GM12878 (cell line): ENCODE measurements around the gene ZNF366. TPM values are rescaled to one million over a fixed set of nuclear protein-coding genes. Genes with fewer than 3 reads are reported as not detected.

ENCODE experiments used
- BRCA1 ChIP-seq: IDR thresholded peaks from 2 replicates; pipeline ENCODE4 v1.6.1; 2011; ENCODE audit warnings: low read depth, low read length, improper control_type of control experiment
- GATAD2B ChIP-seq: fragments of 450-650 bp; conservative IDR thresholded peaks from 2 replicates; pipeline ENCODE4 v1.6.1; 2017; ENCODE audit warnings: low read depth, mild to moderate bottlenecking, moderate library complexity
- MAX ChIP-seq: IDR thresholded peaks from 2 replicates; pipeline ENCODE4 v1.6.1; 2012; ENCODE audit warnings: low read depth, low read length, improper control_type of control experiment
- MXI1 ChIP-seq: fragments of 150-350 bp; IDR thresholded peaks from 2 replicates; pipeline ENCODE4 v1.6.1; 2011; ENCODE audit warnings: low read depth, mild to moderate bottlenecking, inconsistent platforms, low read length, improper control_type of control experiment
- RB1 ChIP-seq: fragments of 450-650 bp; formaldehyde crosslinking; IDR thresholded peaks from 2 replicates; pipeline ENCODE4 v1.6.1; 2017; ENCODE audit warnings: mild to moderate bottlenecking, borderline replicate concordance
- RELB ChIP-seq: fragments of 450-650 bp; IDR thresholded peaks from 2 replicates; pipeline ENCODE4 v1.6.1; 2017; ENCODE audit warnings: low read depth, mild to moderate bottlenecking, moderate library complexity
- SREBF2 ChIP-seq: IDR thresholded peaks from 2 replicates; pipeline ENCODE4 v1.6.1; 2012; ENCODE audit warnings: mild to moderate bottlenecking, low read length
- SUPT20H ChIP-seq: IDR thresholded peaks from 2 replicates; pipeline ENCODE4 v1.6.1; 2011; ENCODE audit warnings: low read depth, mild to moderate bottlenecking, low read length, moderate library complexity, borderline replicate concordance; ENCODE audit not compliant: control insufficient read depth
- ZBTB4 ChIP-seq: fragments of 450-650 bp; formaldehyde crosslinking; IDR thresholded peaks from 2 replicates; pipeline ENCODE4 v1.4.0; 2022; ENCODE audit warnings: mild to moderate bottlenecking, moderate library complexity
- polyA plus RNA-seq, 11 experiments: library from polyadenylated mRNA; depleted of rRNA in 4 of 11; unstranded in 6 of 11; stranded (reverse) in 5 of 11; fragments of >200 nt; fragmentation: Nextera tagmentation in 4 of 11; fragmentation: Illumina TruSeq in 1 of 11; extraction: Ambion mirVana in 4 of 11; extraction: Trizol in 1 of 11; gene quantifications; 1 replicate in 1 of 11; 2 replicates in 10 of 11; pipeline versions ENCODE4 v1.2.1 to v1.2.3, GENCODE V29; 2011 to 2016; ENCODE audit warnings: inconsistent platforms in 2 of 11, missing spikeins in 2 of 11, low read depth in 1 of 11
- total RNA-seq, 4 experiments: library from RNA; depleted of rRNA in 3 of 4; stranded (reverse); fragments of >200 nt in 3 of 4; fragmentation: Illumina TruSeq in 1 of 4; extraction: Trizol in 1 of 4; gene quantifications; 2 replicates each; pipeline versions ENCODE4 v1.2.1 to v1.2.3, GENCODE V29; 2013 to 2021
- TF ChIP-seq, protein P1 (sequence below): fragments of 450-650 bp; IDR thresholded peaks from 2 replicates; pipeline ENCODE4 v1.6.1; 2016; ENCODE audit warnings: mild to moderate bottlenecking
- TF ChIP-seq, protein P2 (sequence below): fragments of 450-650 bp; IDR thresholded peaks from 2 replicates; pipeline ENCODE4 v1.6.1; 2014; ENCODE audit warnings: mild to moderate bottlenecking

The ZNF366 gene
- total and polyA plus RNA-seq, 10 of the 15 experiments (the other 5 are each of a cell fraction or from before 2014, with no cell fraction given): 0.01 to 0.18 (median 0.04) TPM; not detected in 6

DNA sequence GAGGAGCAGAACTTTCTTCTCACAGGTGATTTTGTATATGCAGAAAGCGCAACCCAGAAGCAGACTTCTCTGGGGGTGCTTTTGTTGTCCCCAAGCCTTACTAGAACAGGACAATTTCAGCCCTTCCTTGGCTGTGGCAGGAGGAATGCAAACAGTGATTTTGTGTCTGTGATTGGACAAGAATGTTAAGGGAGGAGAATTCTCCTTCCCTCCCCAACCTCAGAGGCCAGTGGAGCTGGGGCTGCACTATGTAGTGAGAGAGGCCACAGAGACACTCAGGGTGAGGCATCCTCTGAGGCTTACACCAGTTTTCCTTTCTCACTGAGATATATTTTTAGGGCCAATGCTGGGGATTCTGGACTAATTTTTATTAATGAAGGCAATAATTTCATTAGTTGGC is 58.8 kb downstream of the ZNF366 start (continued):
- TF ChIP-seq, protein P1, sequence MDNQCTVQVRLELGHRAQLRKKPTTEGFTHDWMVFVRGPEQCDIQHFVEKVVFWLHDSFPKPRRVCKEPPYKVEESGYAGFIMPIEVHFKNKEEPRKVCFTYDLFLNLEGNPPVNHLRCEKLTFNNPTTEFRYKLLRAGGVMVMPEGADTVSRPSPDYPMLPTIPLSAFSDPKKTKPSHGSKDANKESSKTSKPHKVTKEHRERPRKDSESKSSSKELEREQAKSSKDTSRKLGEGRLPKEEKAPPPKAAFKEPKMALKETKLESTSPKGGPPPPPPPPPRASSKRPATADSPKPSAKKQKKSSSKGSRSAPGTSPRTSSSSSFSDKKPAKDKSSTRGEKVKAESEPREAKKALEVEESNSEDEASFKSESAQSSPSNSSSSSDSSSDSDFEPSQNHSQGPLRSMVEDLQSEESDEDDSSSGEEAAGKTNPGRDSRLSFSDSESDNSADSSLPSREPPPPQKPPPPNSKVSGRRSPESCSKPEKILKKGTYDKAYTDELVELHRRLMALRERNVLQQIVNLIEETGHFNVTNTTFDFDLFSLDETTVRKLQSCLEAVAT: no peak
- no peak for TF ChIP-seq MAX
- no peak for TF ChIP-seq SUPT20H
- TF ChIP-seq BRCA1: no peak
- TF ChIP-seq, protein P2, sequence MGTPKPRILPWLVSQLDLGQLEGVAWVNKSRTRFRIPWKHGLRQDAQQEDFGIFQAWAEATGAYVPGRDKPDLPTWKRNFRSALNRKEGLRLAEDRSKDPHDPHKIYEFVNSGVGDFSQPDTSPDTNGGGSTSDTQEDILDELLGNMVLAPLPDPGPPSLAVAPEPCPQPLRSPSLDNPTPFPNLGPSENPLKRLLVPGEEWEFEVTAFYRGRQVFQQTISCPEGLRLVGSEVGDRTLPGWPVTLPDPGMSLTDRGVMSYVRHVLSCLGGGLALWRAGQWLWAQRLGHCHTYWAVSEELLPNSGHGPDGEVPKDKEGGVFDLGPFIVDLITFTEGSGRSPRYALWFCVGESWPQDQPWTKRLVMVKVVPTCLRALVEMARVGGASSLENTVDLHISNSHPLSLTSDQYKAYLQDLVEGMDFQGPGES: no peak
- TF ChIP-seq GATAD2B: no peak
- TF ChIP-seq SREBF2: no peak
- no peak for TF ChIP-seq ZBTB4 (CRISPR knock-in tag)
- TF ChIP-seq RELB: no peak
- no peak for TF ChIP-seq MXI1
- TF ChIP-seq RB1: no peak
